ENCODE measurements around the gene CCRL2. TPM values are rescaled to one million over a fixed set of nuclear protein-coding genes. Genes with fewer than 3 reads are reported as not detected.

CCRL2 gene
- polyA plus RNA-seq, 1 donor from 2014 or later = not detected

DNA sequence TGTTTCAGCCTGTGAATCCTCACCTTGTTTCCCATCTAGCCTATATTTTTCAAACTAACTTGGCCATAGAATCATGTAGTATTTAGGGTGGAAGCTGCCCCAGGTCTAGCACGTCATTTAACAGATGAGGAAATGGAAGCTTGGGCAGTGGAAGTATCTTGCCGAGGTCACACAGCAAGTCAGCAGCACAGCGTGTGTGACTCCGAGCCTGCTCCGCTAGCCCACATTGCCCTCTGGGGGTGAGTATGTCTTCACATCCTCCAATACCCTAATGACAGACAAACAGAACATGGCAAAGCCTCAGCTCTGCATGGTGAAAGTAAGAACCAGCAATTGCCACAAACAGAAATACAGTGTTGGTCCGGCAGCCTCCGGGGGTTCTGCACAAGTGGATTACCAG is 38.5 kb upstream of the CCRL2 start:
- Histone ChIP-seq H3K4me2 (ENCODE audit: low read length) (no peak overlapping the region), H3K27ac (ENCODE audit: low read length) (no peak overlapping the region), H3K79me2 (replicated peaks; ENCODE audit: insufficient read depth, low read length) (no peaks in the 10 kb centered on the region), H3K9me3 (ENCODE audit: low read length) (no peaks in the 10 kb centered on the region), H3K4me3 (ENCODE audit: low read length) (no peak overlapping the region), H3K9me2 (ENCODE audit: insufficient read depth, low read length) (no peaks in the 10 kb centered on the region), H4K20me1 (ENCODE audit: insufficient read depth) (no peaks in the 10 kb centered on the region), H3K36me3 (ENCODE audit: insufficient read depth, low read length) (no peaks in the 10 kb centered on the region), H3K9ac (ENCODE audit: low read length) (no peak overlapping the region), H3K27me3 (ENCODE audit: insufficient read depth, low read depth, low read length) (no peaks in the 10 kb centered on the region), H2AFZ (ENCODE audit: low read depth, low read length) (no peak overlapping the region), H3F3A (ENCODE audit: insufficient read depth, low read length, poor library complexity, severe bottlenecking) (no peaks in the 10 kb centered on the region)
- TF ChIP-seq EP300 (conservative IDR thresholded peaks at IDR 0.05; ENCODE audit: poor library complexity, severe bottlenecking) (no peak), EZH2 (IDR thresholded peaks at IDR 0.05; ENCODE audit: borderline replicate concordance, insufficient read depth, low read length, poor library complexity, severe bottlenecking) (no peak), SMC3 (conservative IDR thresholded peaks at IDR 0.05; ENCODE audit: poor library complexity) (no peak), TAF1 (IDR thresholded peaks at IDR 0.05; ENCODE audit: low read depth) (no peak), POLR2AphosphoS5 (IDR thresholded peaks at IDR 0.05) (no peak)
- TF ChIP-seq, protein P1, sequence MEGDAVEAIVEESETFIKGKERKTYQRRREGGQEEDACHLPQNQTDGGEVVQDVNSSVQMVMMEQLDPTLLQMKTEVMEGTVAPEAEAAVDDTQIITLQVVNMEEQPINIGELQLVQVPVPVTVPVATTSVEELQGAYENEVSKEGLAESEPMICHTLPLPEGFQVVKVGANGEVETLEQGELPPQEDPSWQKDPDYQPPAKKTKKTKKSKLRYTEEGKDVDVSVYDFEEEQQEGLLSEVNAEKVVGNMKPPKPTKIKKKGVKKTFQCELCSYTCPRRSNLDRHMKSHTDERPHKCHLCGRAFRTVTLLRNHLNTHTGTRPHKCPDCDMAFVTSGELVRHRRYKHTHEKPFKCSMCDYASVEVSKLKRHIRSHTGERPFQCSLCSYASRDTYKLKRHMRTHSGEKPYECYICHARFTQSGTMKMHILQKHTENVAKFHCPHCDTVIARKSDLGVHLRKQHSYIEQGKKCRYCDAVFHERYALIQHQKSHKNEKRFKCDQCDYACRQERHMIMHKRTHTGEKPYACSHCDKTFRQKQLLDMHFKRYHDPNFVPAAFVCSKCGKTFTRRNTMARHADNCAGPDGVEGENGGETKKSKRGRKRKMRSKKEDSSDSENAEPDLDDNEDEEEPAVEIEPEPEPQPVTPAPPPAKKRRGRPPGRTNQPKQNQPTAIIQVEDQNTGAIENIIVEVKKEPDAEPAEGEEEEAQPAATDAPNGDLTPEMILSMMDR (IDR thresholded peaks at IDR 0.05; ENCODE audit: poor library complexity, severe bottlenecking) = no peak

DNA sequence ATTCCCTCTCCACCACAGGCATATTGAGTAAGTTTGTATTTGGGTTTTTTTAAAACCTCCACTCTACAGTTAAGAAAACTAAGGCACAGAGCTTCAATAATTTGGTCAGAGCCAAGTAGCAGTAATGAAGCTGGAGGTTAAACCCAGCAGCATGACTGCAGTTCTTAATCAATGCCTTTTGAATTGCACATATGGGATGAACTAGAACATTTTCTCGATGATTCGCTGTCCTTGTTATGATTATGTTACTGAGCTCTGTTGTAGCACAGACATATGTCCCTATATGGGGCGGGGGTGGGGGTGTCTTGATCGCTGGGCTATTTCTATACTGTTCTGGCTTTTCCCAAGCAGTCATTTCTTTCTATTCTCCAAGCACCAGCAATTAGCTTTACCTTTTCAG is 37.9 kb upstream of the CCRL2 start:
- H3K27ac ChIP-seq (ENCODE audit: low read length) = no peak overlapping the region
- no peaks in the 10 kb centered on the region for H3K9me2 ChIP-seq (ENCODE audit: insufficient read depth, low read length)
- H3K4me2 ChIP-seq (ENCODE audit: low read length) = no peak overlapping the region
- H4K20me1 ChIP-seq (ENCODE audit: insufficient read depth) = no peaks in the 10 kb centered on the region
- H2AFZ ChIP-seq (ENCODE audit: low read depth, low read length) = no peak overlapping the region
- H3F3A ChIP-seq (ENCODE audit: insufficient read depth, low read length, poor library complexity, severe bottlenecking) = no peaks in the 10 kb centered on the region
- H3K9ac ChIP-seq (ENCODE audit: low read length) = no peak overlapping the region
- no peaks in the 10 kb centered on the region for H3K27me3 ChIP-seq (ENCODE audit: insufficient read depth, low read depth, low read length)
- H3K4me3 ChIP-seq (ENCODE audit: low read length) = no peak overlapping the region
- no peaks in the 10 kb centered on the region for H3K36me3 ChIP-seq (ENCODE audit: insufficient read depth, low read length)
- no peaks in the 10 kb centered on the region for H3K9me3 ChIP-seq (ENCODE audit: low read length)
- TF ChIP-seq SMC3 (conservative IDR thresholded peaks at IDR 0.05; ENCODE audit: poor library complexity) = no peak
- TF ChIP-seq POLR2AphosphoS5 (IDR thresholded peaks at IDR 0.05) = no peak
- TF ChIP-seq RAD21 (conservative IDR thresholded peaks at IDR 0.05) = no peak
- TF ChIP-seq, protein P2, sequence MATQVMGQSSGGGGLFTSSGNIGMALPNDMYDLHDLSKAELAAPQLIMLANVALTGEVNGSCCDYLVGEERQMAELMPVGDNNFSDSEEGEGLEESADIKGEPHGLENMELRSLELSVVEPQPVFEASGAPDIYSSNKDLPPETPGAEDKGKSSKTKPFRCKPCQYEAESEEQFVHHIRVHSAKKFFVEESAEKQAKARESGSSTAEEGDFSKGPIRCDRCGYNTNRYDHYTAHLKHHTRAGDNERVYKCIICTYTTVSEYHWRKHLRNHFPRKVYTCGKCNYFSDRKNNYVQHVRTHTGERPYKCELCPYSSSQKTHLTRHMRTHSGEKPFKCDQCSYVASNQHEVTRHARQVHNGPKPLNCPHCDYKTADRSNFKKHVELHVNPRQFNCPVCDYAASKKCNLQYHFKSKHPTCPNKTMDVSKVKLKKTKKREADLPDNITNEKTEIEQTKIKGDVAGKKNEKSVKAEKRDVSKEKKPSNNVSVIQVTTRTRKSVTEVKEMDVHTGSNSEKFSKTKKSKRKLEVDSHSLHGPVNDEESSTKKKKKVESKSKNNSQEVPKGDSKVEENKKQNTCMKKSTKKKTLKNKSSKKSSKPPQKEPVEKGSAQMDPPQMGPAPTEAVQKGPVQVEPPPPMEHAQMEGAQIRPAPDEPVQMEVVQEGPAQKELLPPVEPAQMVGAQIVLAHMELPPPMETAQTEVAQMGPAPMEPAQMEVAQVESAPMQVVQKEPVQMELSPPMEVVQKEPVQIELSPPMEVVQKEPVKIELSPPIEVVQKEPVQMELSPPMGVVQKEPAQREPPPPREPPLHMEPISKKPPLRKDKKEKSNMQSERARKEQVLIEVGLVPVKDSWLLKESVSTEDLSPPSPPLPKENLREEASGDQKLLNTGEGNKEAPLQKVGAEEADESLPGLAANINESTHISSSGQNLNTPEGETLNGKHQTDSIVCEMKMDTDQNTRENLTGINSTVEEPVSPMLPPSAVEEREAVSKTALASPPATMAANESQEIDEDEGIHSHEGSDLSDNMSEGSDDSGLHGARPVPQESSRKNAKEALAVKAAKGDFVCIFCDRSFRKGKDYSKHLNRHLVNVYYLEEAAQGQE (IDR thresholded peaks at IDR 0.05; ENCODE audit: borderline replicate concordance) = no peak
- TF ChIP-seq EZH2 (IDR thresholded peaks at IDR 0.05; ENCODE audit: borderline replicate concordance, insufficient read depth, low read length, poor library complexity, severe bottlenecking) = no peak
- TF ChIP-seq TAF1 (IDR thresholded peaks at IDR 0.05; ENCODE audit: low read depth) = no peak
- no peaks in the 10 kb centered on the region for H3K79me2 ChIP-seq (replicated peaks; ENCODE audit: insufficient read depth, low read length)

DNA sequence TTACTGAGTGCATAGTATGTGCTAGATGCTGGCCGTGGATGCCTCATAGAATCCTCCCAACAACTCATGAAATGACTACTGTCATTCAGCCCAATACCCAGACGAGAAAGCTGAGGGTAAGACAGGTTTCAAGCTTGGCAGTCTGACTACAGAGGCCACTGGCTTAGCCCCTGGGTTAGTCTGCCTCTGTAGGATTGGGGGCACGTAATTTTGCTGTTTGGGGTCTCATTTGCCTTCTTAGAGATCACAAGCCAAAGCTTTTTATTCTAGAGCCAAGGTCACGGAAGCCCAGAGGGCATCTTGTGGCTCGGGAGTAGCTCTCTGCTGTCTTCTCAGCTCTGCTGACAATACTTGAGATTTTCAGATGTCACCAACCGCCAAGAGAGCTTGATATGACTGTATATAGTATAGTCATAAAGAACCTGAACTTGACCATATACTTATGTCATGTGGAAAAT is 37.4 kb upstream of the CCRL2 start:
- H3K4me3 ChIP-seq (ENCODE audit: low read length) = no peak overlapping the region
- no peak for TF ChIP-seq MXI1 (conservative IDR thresholded peaks at IDR 0.05; ENCODE audit: poor library complexity, severe bottlenecking)
- no peak for TF ChIP-seq POLR2AphosphoS5 (IDR thresholded peaks at IDR 0.05)
- TF ChIP-seq, protein P1 (IDR thresholded peaks at IDR 0.05; ENCODE audit: poor library complexity, severe bottlenecking) = no peak
- TF ChIP-seq RAD21 (conservative IDR thresholded peaks at IDR 0.05) = no peak
- no peak for TF ChIP-seq EZH2 (IDR thresholded peaks at IDR 0.05; ENCODE audit: borderline replicate concordance, insufficient read depth, low read length, poor library complexity, severe bottlenecking)
- TF ChIP-seq, protein P2 (IDR thresholded peaks at IDR 0.05; ENCODE audit: borderline replicate concordance) = no peak
- no peak for TF ChIP-seq TAF1 (IDR thresholded peaks at IDR 0.05; ENCODE audit: low read depth)
- no peak for TF ChIP-seq EP300 (conservative IDR thresholded peaks at IDR 0.05; ENCODE audit: poor library complexity, severe bottlenecking)
- TF ChIP-seq SMC3 (conservative IDR thresholded peaks at IDR 0.05; ENCODE audit: poor library complexity) = no peak

More for the DNA sequence above, 37.4 kb upstream of the CCRL2 start:
- Histone ChIP-seq H3F3A (ENCODE audit: insufficient read depth, low read length, poor library complexity, severe bottlenecking) (no peaks in the 10 kb centered on the region), H3K9me2 (ENCODE audit: insufficient read depth, low read length) (no peaks in the 10 kb centered on the region), H2AFZ (ENCODE audit: low read depth, low read length) (no peak overlapping the region), H4K20me1 (ENCODE audit: insufficient read depth) (no peaks in the 10 kb centered on the region), H3K4me2 (ENCODE audit: low read length) (no peak overlapping the region), H3K9me3 (ENCODE audit: low read length) (no peaks in the 10 kb centered on the region), H3K79me2 (replicated peaks; ENCODE audit: insufficient read depth, low read length) (no peaks in the 10 kb centered on the region), H3K27ac (ENCODE audit: low read length) (no peak overlapping the region), H3K27me3 (ENCODE audit: insufficient read depth, low read depth, low read length) (no peaks in the 10 kb centered on the region), H3K36me3 (ENCODE audit: insufficient read depth, low read length) (no peaks in the 10 kb centered on the region), H3K9ac (ENCODE audit: low read length) (no peak overlapping the region)

All from neural cell (in vitro differentiated cells).